Stimulated activated memory B cell treated with anti-CD40 and anti-IgM and Interleukin-4, amounts not matched to agents 10 μg/mL and 1 μg/mL and 100 μg/mL, for 72 hours (primary cell): ENCODE measurements around the gene JMJD1C.
"Not testable (repeated sequence)": the region's sequence is repeated elsewhere in the genome, so short reads cannot be mapped to it uniquely, and the experiment has no call there.

Source experiments
- ATAC-seq: fragments of 150-1000 bp; cut with Tn5 transposase; 2 replicates; pipeline ENCODE4 v1.10.0; 2021
- H3K27ac Mint-ChIP-seq: one replicate; pipeline ENCODE4 v1.8.0; 2022; ENCODE audit warnings: mild to moderate bottlenecking, mixed read lengths
- H3K27me3 Mint-ChIP-seq: one replicate; pipeline ENCODE4 v1.8.0; 2022; ENCODE audit warnings: mixed read lengths
- H3K36me3 Mint-ChIP-seq: one replicate; pipeline ENCODE4 v1.8.0; 2022; ENCODE audit warnings: mixed read lengths
- H3K4me1 Mint-ChIP-seq: one replicate; pipeline ENCODE4 v1.8.0; 2022; ENCODE audit warnings: mixed read lengths
- H3K4me3 Mint-ChIP-seq: one replicate; pipeline ENCODE4 v1.8.0; 2022; ENCODE audit warnings: mild to moderate bottlenecking, moderate library complexity, mixed read lengths
- H3K9me3 Mint-ChIP-seq: one replicate; pipeline ENCODE4 v1.8.0; 2022; ENCODE audit warnings: mixed read lengths

Gene JMJD1C

DNA sequence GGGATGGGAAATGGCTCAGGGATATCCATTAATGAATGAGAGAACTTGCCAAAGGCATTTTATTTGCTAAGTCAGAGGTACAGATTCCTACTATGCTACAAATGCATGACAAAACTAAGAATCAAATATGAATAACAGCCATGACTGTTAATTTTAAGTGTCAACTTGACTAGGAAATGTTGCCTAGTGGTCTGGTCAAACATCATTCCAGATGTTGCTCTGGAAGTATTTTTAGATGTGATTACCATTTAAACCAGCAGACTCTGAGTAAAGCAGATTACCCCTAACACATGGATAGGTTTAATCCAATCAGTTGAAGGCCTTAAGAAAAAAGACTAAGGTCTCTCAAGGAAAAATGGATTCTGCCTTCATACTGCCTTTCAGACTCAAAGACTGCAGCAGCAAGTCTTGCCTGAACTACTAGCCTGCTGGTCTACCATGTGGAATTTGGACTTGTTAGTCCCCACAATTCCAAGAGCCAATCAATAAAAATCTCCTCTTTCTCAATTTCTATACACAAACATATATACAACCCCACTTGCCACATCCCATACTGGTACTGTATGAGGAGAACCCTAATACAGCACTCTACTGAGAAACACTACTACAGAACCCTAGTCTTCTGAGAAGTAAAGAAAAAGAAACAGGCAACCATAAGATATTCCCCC is 213.5 kb downstream of the JMJD1C start:
- Mint-ChIP-seq H3K27me3 (no peaks in the 10 kb centered on the region), H3K9me3 (peaks cover under 1% of the 10 kb centered on the region), H3K4me1 (peaks cover 71% of the 10 kb centered on the region), H3K4me3 (no peak overlapping the region), H3K27ac (peak overlapping the region; percentile 28), H3K36me3 (peaks cover 33% of the 10 kb centered on the region)
- ATAC-seq = no peak

- Mint-ChIP-seq H3K36me3 (peaks cover 50% of the 10 kb centered on the region), H3K4me1 (peaks cover 74% of the 10 kb centered on the region), H3K27me3 (no peaks in the 10 kb centered on the region), H3K9me3 (peaks cover 14% of the 10 kb centered on the region), H3K27ac (no peak overlapping the region), H3K4me3 (no peak overlapping the region)
- no peak for ATAC-seq
Measured at GRCh38 chr10:63250032-63250431, 215.7 kb downstream of the JMJD1C start.

DNA sequence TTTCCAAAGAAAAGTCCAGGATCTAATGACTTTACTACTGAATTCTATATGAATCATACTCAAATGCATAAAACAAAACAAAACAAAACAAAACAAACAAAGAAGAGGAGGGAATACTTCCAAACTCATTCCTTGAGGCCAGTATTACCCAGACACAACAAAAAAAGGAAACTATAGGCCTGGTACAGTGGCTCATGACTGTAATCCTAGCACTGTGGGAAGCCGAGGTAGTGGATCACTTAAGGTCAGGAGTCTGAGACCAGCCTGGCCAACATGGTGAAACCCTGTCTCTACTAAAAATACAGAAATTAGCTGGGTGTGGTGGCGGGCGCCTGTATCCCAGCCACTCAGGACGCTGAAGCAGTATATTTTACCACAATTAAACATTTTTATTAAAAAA is 218.0 kb downstream of the JMJD1C start:
- no peak overlapping the region for H3K4me3 Mint-ChIP-seq
- no peaks in the 10 kb centered on the region for H3K27me3 Mint-ChIP-seq
- peaks cover 47% of the 10 kb centered on the region for H3K36me3 Mint-ChIP-seq
- no peak overlapping the region for H3K27ac Mint-ChIP-seq
- peaks cover 14% of the 10 kb centered on the region for H3K9me3 Mint-ChIP-seq
- no peak for ATAC-seq
- peaks cover 73% of the 10 kb centered on the region for H3K4me1 Mint-ChIP-seq

DNA sequence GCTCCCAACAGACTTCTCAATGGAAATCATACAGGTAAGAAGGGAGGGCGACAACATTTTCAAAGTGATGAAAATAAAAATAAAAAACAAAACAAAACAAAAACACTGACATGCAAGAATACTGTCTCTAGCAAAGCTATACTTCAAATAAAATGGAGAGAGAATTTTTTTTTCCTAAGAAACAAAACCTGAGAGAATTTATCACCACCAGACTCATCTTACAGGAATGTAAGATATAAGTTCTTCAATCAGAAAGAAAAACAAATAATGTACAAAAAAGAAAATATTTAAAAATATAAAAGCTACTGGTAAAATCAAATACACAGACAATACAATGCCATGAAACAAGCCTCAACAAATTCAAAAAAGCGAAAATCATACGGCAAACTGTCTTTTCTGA is 219.4 kb downstream of the JMJD1C start:
- H3K27ac Mint-ChIP-seq = peak overlapping the region; percentile 84
- H3K4me1 Mint-ChIP-seq = peaks cover 71% of the 10 kb centered on the region
- H3K9me3 Mint-ChIP-seq = peaks cover 14% of the 10 kb centered on the region
- H3K27me3 Mint-ChIP-seq = no peaks in the 10 kb centered on the region
- H3K4me3 Mint-ChIP-seq = no peak overlapping the region
- ATAC-seq = no peak
- peaks cover 41% of the 10 kb centered on the region for H3K36me3 Mint-ChIP-seq

DNA sequence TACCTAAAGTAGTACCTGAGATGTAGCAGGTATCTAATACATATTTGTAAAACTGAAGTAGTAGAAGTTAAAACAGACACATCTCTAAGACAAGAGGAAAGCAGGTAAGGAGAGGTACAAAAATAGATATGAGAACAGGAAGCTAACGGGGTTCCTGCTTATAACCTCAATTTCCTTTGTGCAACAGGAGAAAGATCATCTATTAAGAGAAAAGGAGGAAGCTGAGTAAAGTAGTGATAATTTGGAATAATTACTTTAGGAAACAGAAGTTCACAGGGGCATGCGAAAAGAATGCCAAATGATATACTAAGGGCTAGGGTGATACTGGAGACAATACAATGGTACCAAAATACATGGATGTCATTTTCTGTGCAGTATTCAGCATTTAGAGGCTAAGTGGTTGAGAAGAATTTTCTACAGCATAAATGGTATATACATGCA is 223.9 kb downstream of the JMJD1C start:
- Mint-ChIP-seq H3K27me3 (no peaks in the 10 kb centered on the region), H3K9me3 (peaks cover 10% of the 10 kb centered on the region), H3K4me1 (peaks cover 85% of the 10 kb centered on the region), H3K27ac (peak overlapping the region; percentile 62), H3K36me3 (peaks cover 38% of the 10 kb centered on the region), H3K4me3 (peak overlapping the region; percentile 30)
- no peak for ATAC-seq

DNA sequence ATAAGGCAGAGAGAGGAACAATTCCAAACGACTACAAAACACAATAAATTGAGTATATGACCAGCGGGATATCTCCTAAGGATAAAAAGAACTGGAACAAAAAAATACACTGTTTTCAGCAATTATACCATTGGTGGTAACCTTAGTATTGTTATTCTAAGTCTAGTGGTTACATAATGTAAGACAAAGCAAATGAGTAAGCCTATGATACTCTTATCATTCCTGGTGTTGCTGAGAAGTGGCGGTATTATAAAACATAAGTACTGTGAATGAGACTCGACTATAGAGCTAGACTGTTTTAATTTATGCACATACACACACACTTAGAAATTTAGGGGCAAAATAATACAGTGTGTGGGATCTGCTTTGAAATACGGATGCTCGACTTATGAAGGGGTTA is 225.0 kb downstream of the JMJD1C start:
- Mint-ChIP-seq H3K27ac (peak overlapping the region; percentile 62), H3K4me3 (no peak overlapping the region), H3K36me3 (peaks cover 27% of the 10 kb centered on the region), H3K4me1 (peaks cover 75% of the 10 kb centered on the region), H3K9me3 (peaks cover 2% of the 10 kb centered on the region), H3K27me3 (no peaks in the 10 kb centered on the region)
- ATAC-seq = no peak

GRCh38 chr10:63238501-63238900 is 227.3 kb downstream of the JMJD1C start:
- no peak overlapping the region for H3K4me3 Mint-ChIP-seq
- H3K27me3 Mint-ChIP-seq = no peaks in the 10 kb centered on the region
- H3K9me3 Mint-ChIP-seq = no peaks in the 10 kb centered on the region
- H3K4me1 Mint-ChIP-seq = peaks cover 62% of the 10 kb centered on the region
- ATAC-seq = no peak
- peaks cover 18% of the 10 kb centered on the region for H3K36me3 Mint-ChIP-seq
- peak overlapping the region; percentile 62 for H3K27ac Mint-ChIP-seq

- Mint-ChIP-seq H3K4me1 (peaks cover 64% of the 10 kb centered on the region), H3K4me3 (no peak overlapping the region), H3K36me3 (peaks cover 18% of the 10 kb centered on the region), H3K27ac (peak overlapping the region; percentile 70), H3K27me3 (no peaks in the 10 kb centered on the region), H3K9me3 (no peaks in the 10 kb centered on the region)
- no peak for ATAC-seq
Measured at GRCh38 chr10:63237396-63237795, 228.4 kb downstream of the JMJD1C start.

GRCh38 chr10:63236113-63236935 is 229.5 kb downstream of the JMJD1C start:
- peak; percentile 83 for ATAC-seq
- no peak overlapping the region for H3K4me3 Mint-ChIP-seq
- no peaks in the 10 kb centered on the region for H3K9me3 Mint-ChIP-seq
- peak overlapping the region; percentile 70 for H3K27ac Mint-ChIP-seq
- peaks cover 18% of the 10 kb centered on the region for H3K36me3 Mint-ChIP-seq
- no peaks in the 10 kb centered on the region for H3K27me3 Mint-ChIP-seq
- H3K4me1 Mint-ChIP-seq = peaks cover 57% of the 10 kb centered on the region

- peaks cover 17% of the 10 kb centered on the region for H3K36me3 Mint-ChIP-seq
- not testable (repeated sequence) for ATAC-seq, H3K4me3 Mint-ChIP-seq, H3K9me3 Mint-ChIP-seq, H3K27ac Mint-ChIP-seq, H3K27me3 Mint-ChIP-seq
- H3K4me1 Mint-ChIP-seq = peaks cover 52% of the 10 kb centered on the region
Measured at GRCh38 chr10:63235136-63235535, 230.6 kb downstream of the JMJD1C start.

GRCh38 chr10:63229161-63229560 is 236.6 kb downstream of the JMJD1C start:
- Mint-ChIP-seq H3K4me3 (no peak overlapping the region), H3K4me1 (peaks cover 71% of the 10 kb centered on the region)

GRCh38 chr10:63228237-63228636 is 237.5 kb downstream of the JMJD1C start:
- H3K9me3 Mint-ChIP-seq = no peaks in the 10 kb centered on the region
- no peak overlapping the region for H3K4me3 Mint-ChIP-seq
- no peaks in the 10 kb centered on the region for H3K27me3 Mint-ChIP-seq
- no peak for ATAC-seq
- peaks cover 12% of the 10 kb centered on the region for H3K36me3 Mint-ChIP-seq
- peaks cover 63% of the 10 kb centered on the region for H3K4me1 Mint-ChIP-seq
- H3K27ac Mint-ChIP-seq = peak overlapping the region; percentile 82

More at GRCh38 chr10:63229161-63229560, 236.6 kb downstream of the JMJD1C start:
- H3K9me3 Mint-ChIP-seq = no peaks in the 10 kb centered on the region
- H3K27me3 Mint-ChIP-seq = no peaks in the 10 kb centered on the region
- H3K36me3 Mint-ChIP-seq = peaks cover 12% of the 10 kb centered on the region
- H3K27ac Mint-ChIP-seq = peak overlapping the region; percentile 32
- ATAC-seq = no peak

DNA sequence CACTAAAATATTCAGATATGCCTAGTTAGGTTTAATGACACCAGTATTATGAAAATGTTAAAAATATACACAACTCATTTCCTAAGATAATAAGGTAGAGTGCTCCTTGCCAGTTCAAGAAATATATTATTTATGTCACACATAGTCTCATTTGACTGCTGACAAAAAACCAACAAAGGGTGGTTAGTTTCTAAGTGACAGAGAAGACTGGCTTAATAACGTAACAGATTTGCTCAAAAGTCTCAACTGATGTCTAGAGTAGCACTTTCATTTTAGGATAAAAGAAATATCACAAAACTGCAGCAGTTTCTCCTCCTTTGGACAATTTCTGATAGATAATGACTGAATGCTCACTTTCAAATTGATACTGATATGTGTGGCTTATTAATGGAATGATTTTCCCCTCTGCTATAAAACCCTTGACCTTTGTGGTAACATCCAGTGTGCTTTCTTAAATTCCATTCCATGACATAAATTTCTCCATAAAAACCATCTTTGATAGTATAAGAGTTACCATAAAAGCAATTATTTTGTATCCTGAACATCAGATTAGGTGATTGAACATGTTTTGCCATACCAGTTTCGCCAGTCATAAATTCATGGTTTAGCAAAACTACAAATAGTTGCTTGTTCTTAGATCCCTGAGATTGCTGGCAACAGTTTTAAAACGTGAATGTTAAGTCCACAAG is 238.4 kb downstream of the JMJD1C start:
- peaks cover 58% of the 10 kb centered on the region for H3K4me1 Mint-ChIP-seq
- H3K27ac Mint-ChIP-seq = peak overlapping the region; percentile 82
- H3K4me3 Mint-ChIP-seq = peak overlapping the region; percentile 44
- H3K27me3 Mint-ChIP-seq = no peaks in the 10 kb centered on the region
- H3K36me3 Mint-ChIP-seq = peaks cover 12% of the 10 kb centered on the region
- ATAC-seq = no peak
- no peaks in the 10 kb centered on the region for H3K9me3 Mint-ChIP-seq

- Mint-ChIP-seq H3K36me3 (peaks cover 7% of the 10 kb centered on the region), H3K4me3 (no peak overlapping the region), H3K9me3 (no peaks in the 10 kb centered on the region), H3K27me3 (no peaks in the 10 kb centered on the region), H3K27ac (no peak overlapping the region), H3K4me1 (peaks cover 71% of the 10 kb centered on the region)
- ATAC-seq = no peak
Measured at GRCh38 chr10:63224241-63224640, 241.5 kb downstream of the JMJD1C start.

DNA sequence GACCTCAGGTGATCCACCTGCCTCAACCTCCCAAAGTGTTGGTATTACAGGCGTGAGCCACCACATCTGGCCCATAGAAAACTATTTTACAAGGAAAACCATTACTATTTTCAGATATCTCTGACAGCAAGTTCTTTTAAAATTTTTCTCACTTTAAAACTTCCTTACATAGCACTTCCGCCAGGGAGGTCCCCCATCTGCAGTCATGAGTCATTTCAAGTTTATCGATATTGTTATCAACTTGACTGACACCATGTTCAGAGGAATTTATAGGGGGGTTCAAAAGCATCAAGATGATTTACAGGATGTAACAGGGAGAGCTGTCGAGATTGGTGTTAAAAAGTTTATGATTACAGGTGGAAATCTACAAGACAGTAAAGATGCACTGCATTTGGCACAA is 243.8 kb downstream of the JMJD1C start:
- Mint-ChIP-seq H3K27me3 (no peaks in the 10 kb centered on the region), H3K9me3 (no peaks in the 10 kb centered on the region), H3K27ac (peak overlapping the region; percentile 67), H3K4me1 (peaks cover 66% of the 10 kb centered on the region), H3K4me3 (no peak overlapping the region), H3K36me3 (peaks cover 7% of the 10 kb centered on the region)
- ATAC-seq = no peak
